T-helper 2 cell (primary cell): ENCODE measurements around the gene ZBTB32.

Source experiments
- DNase-seq, 5 experiments: peaks; one replicate each; pipeline versions ENCODE4 v3.0.0 to v3.0.0-alpha.2; 2012 to 2022

Gene ZBTB32

DNA sequence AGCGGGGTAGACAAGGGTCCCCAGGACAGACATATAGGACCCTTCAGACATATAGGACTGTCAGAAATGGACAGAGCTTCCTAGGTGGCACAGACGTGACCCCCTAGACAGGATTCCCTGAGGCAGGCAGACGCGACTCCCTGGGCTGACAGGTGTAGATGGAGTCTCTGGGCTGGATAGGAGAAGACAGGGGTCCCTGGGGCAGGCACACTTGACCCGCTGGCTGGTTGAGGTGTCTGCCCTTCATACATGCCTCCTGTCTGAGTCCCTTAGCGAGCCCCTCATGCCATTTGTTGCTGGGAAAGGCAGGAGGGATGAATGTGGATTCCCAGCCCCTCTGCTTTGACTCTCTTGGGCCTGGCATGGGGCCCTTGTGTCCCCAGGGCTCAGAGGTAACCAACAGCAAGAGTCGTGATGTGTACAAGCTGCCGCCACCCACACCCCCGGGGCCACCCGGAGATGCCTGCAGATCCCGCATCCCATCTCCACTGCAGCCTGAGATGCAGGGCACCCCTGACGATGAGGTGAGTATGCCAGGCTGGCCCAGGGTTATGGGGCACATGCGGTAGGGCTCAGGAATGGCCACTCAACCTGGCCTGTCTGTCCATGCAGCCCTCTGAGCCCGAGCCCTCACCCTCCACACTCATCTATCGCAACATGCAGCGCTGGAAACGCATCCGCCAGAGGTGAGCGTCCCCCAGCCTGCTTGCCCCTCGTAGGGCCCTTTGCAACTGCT is 49.4 kb downstream of the ZBTB32 start:
- no peak for DNase-seq

DNA sequence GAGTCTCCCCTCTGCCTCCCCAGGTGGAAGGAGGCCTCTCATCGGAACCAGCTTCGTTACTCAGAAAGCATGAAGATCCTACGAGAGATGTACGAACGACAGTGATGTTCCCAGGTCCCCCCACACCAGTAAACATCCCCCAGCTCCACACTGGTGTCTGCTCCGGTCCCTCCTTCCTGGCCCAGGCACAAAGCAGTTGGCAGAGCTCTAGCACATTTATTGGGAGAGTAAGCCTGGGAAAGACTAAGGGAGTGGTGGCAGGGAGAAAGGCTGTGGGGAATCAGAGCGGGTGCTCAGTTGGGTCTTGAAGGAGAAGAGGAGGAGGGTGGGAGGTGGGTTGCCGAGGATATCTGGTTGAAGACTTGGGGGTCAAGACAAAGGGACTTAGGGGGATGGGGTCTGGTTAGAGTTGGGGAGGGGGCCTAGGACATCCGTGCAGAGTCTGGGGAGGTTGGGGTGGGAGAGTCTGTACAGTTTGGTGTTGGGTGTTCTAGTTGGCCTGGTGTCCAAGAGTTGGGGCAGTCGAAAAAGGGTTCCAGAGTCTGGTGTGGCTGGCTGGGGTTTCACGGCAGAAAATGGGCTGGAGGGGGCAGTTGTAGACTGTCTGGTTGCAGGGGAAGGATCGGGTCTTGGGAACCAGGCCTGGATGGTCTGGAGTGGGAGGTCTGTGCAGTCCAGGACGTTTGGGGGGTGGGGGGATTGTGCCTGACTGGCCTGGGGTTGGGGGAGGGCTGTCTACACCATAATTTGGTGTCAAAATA is 50.2 kb downstream of the ZBTB32 start:
- DNase-seq, result no peak

DNA sequence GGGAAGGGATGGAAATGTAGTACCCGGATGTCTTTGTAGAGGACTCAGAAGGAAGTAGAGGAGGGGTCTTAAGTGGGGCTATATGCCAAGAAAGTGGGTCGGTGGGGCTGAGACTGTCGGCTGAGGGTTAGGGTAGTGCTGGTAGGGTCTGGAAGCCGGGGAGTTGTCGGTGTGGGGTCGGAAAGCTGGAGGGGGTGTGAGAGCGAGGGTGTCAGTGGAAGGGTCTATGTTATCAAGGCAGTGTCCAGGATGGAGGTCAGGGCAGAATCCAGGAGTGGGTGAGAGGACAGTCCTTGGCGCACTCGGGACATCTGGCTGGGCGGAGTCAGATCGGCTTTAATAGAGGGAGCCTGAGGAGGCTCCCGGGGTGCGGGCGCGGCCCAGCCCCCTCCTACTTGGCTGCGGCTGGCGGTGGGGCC is 50.8 kb downstream of the ZBTB32 start:
- DNase-seq, result no peak

DNA sequence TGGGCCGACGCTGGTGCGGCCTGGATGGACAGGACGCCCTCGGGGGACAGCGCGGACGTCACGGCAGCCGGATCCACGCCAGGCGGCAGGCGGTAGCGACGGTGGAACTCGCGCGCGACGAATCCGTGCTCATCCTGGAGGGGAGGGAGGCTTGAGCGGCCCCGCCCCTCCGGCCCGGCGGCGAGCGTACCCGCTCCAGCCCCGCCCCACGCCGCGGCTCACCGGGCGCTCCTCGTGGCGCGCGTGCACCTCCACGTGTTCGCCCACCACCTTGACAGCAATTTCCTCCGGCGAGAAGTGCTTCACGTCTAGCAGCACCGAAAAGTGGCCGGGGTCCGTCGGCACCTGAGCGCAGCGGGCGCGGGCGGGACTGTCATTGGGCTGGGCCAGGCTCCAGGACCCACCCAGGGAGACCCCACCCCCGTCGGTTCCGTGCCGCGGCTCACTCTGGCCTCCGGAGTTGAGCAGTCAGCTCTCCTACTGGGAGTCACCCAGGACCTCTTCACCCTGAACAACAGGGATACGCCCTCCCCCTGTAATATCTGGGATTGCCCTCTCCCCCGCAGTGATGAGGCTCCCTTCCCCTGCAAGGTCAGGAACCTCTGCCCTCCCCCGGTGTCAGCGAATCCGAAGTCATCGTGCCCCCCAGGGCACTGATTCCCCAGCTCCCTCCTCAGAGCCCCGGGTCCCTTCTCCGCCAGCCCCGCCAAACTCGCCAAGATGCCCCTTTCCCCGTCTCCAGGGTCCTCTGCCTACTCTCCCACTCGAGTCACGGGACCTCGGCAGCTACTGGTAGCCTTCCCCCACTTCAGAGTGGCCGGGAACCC is 51.4 kb downstream of the ZBTB32 start:
- DNase-seq, result peak; percentile 11 to 77 (median 33)

DNA sequence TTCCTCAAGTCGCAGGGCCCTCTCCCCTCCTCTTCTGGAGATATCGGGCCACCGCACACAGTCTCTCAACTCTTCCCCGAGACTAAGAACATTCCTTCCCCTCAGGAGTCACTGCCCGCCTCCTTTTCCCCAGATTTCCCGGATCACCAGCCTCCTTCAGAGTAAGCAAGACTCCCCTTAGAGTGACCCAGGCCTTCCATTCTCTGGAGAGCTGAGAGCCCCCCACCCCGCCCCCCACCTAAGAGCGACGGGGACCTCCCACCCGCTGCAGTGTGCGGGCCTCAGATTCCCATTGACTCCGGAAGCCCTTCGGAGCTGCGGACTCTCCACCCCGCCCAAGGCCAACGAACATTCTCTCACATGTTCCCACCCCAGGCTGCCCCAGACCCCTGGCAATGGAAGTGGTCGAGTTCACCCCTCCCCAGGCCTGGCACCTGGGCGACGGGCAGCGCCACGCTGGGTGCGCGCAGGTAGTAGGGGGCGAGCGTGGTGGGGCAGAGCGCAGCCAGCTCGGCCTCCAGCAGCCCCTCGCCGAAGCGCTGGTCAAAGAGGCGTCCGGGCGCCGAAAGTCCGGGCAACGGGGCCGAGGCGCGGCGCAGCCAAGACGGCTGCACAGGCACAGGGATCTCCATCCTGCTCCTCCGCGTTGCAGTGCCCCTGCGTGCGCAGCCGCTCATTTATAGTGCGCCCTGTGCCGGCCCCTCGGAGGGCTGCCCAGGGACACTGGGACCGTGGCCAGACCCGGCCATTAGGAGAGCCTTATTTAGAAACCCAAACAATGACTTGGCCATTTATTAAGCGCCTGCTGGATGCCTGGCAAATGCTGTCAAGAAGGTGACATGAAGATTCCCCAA is 52.2 kb downstream of the ZBTB32 start, which contains the start of gene HSPB6:
Gene HSPB6 (minus strand): TSS at position 653 of the 854 bp plus-strand sequence. CDS start 21 bp downstream, at position 632.
- no peak for DNase-seq

DNA sequence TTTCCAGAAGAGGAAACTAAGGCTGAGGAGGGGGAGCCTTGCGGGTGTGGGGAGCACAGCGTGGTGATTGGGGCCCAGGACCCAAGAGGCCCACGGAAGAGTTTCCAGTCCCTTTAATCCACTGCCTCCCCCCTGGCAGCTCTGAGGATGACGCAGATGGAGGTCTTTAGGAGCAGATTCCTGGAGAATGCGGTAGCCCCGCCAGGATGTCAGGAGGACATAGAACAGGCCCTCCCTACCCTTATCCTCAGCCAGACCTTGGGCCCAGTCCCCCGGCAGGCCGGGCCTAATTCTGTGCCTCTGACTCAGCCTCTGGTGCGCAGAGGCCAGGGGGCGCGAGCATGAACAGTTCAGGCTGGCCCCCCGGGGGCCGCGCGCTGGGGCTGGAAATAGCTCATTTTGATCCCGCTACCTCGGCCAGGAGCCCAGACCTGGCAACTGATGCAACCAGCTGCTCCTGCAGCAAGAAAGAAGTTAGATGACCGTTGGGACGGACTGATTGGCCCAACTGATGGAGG is 52.9 kb downstream of the ZBTB32 start:
- DNase-seq, result no peak

DNA sequence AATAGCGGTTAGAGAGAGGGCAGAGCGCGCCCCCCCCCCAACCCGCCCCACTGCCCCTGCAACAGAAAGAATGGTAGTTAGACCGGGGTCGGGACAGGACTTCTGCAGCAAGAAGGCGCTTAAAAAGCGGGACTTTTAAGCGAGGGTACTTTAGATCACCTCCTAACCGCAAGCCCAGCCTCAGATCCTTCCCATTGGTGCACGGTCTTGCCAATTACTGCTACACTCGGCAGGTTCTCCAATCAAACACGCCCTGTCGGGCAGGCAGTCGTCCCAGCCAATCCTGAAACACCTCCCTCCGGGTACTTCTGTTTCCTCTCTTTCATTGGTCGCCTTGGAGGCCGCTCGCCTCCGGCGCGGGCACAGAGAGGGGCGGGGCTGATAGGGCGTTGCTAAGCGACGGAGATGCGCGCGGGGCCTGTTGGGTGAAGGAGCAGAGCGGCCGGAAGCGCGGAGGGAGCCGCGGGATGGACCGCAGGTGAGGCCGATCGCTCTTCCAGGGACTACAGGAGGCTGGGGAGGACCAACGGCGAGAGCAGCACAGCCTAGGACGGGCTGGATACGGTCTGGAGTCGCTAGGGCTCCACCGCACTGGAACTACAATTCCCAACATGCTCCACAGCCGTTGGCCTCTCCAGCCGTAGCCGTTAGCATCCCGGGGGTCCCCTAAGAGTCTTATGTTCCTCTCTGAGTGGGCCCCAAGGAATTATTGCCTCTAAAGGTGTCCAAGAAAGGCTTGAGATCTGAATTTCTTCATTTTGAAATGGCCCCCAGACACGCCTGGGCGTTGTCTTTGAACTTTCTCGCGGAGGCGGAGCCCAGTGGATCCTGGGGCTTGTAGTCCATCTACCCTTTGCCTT is 53.6 kb downstream of the ZBTB32 start, which contains the start of gene PROSER3:
Gene PROSER3 (plus strand): TSS at position 428 of the 860 bp plus-strand sequence. CDS start 40 bp downstream, at position 468.
- DNase-seq, result peak; percentile 94 to 100 (median 97)

DNA sequence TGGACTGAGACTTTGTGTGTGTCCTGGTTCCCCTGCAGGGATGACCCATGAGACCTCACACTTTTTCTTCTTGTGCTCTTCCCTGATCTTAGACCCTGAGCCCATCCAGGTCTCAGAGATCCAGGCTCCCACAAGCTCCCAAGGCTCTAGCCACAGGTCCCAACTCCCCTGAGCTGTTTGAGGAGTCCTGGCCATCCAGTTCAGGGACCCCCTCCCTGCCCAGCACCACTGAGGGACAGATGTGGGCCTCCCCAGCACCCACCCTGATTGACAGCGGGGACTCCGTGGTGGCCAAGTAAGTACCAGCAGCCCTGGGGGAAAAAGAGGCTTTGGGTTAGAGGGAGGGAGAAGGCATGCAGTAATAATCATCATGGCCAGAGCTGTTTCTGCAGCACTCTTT is 55.3 kb downstream of the ZBTB32 start:
- DNase-seq, result no peak

DNA sequence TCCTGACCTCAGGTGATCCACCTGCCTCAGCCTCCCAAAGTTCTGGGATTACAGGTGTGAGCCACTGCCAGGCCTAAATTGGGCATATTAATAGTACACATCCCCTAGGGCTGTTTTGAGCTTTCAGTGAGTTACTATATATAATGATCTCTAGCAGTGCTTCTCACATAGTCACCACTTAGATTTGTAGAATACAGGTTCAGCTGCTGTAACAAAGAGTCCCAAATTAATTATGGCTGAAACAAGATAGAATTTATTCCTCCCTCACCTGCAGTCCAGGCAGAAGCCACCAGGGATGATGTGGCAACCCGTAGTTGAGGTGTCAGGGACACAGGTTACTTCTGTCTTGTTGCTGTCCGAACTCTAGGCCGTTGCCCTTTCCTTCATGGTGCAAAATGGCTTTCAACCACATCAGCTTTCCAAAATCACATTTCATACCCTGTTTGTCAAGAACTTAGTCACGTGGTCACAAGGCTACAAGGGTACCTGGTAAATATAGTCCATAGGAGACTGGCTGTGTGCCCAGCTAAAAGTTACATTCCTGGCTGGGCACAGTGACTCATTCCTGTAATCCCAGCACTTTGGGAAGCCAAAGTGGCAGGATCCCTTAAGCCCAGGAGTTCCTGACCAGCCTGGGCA is 56.5 kb downstream of the ZBTB32 start:
- DNase-seq, result no peak

DNA sequence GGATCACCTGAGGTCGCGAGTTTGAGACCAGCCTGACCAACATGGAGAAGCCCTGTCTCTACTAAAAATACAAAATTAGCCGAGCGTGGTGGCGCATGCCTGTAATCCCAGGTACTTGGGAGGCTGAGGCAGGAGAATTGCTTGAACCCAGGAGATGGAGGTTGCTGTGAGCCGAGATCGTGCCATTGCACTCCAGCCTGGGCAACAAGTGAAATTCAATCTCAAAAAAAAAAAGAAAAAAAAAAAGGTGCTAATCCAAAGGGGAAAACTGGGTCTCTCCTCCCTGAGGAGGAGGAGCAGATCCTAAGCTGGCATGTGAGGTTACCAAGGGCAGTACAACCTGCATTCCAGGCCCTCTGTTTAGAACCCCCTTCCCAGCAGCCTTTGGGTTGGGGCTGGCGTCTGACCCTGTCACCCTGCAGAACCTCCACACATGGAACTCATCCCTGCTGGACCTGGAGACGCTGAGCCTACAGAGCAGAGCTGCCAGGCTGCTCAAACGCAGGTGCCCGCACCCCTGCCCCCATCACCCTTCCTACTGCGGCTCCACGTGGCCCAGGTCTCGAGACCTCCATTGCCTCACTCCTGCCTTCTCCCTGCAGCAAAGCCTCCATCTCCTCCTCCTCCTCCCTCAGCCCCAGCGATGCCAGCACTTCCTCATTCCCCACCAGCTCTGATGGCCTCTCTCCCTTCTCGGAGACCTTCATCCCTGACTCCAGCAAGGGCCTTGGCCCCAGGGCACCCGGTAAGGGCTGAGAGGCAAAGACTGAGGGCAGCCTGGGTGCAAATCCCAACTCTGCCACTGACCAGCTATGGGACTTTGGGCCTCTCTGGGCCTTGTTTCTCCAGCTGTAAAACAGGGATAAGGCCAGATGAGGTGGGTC is 60.3 kb downstream of the ZBTB32 start:
- no peak for DNase-seq
